ENCODE data around the gene TREX2.

TREX2 gene

GRCh38 chrX:153409414-153410101 lies 36.3 kb downstream of the TREX2 start:
- intact Hi-C loops (cut with DNase I; ENCODE audit: low total_unique reads) = no loop called here
- H3K36me3 ChIP-seq = no peaks in the 10 kb centered on the region
- H3K4me3 ChIP-seq = no peak overlapping the region
- no peak for TF ChIP-seq CTCF (IDR thresholded peaks at IDR 0.05)
- H3K27me3 ChIP-seq = peaks cover 0 to 3% of the 10 kb centered on the region in 2 donors
- no peak for DNase-seq
- no peak overlapping the region for H3K27ac ChIP-seq
- H3K9me3 ChIP-seq = no peaks in the 10 kb centered on the region
- peaks cover 0 to 12% (median 8%) of the 10 kb centered on the region in 4 donors for H3K4me1 ChIP-seq

GRCh38 chrX:153408871-153409351 lies 36.9 kb downstream of the TREX2 start:
- Histone ChIP-seq H3K4me1 (peaks cover 0 to 12% (median 8%) of the 10 kb centered on the region in 4 donors), H3K27ac (no peak overlapping the region), H3K4me3 (no peak overlapping the region), H3K27me3 (peaks cover 0 to 3% of the 10 kb centered on the region in 2 donors), H3K9me3 (no peaks in the 10 kb centered on the region), H3K36me3 (no peaks in the 10 kb centered on the region)
- no peak for DNase-seq
- TF ChIP-seq CTCF (IDR thresholded peaks at IDR 0.05) = no peak
- intact Hi-C loops (cut with DNase I; ENCODE audit: low total_unique reads) = no loop called here

GRCh38 chrX:153408221-153408721 lies 37.6 kb downstream of the TREX2 start:
- intact Hi-C loops (cut with DNase I; ENCODE audit: low total_unique reads) = no loop called here
- no peak for DNase-seq
- Histone ChIP-seq H3K36me3 (no peaks in the 10 kb centered on the region), H3K27ac (no peak overlapping the region), H3K4me1 (peaks cover 0 to 12% (median 8%) of the 10 kb centered on the region in 4 donors), H3K27me3 (peaks cover 0 to 3% of the 10 kb centered on the region in 2 donors), H3K4me3 (no peak overlapping the region), H3K9me3 (no peaks in the 10 kb centered on the region)
- no peak for TF ChIP-seq CTCF (IDR thresholded peaks at IDR 0.05)

- no peak for TF ChIP-seq CTCF (IDR thresholded peaks at IDR 0.05)
- peaks cover 0 to 12% (median 8%) of the 10 kb centered on the region in 4 donors for H3K4me1 ChIP-seq
- intact Hi-C loops (cut with DNase I; ENCODE audit: low total_unique reads) = no loop called here
- peaks cover 0 to under 1% of the 10 kb centered on the region in 2 donors for H3K27me3 ChIP-seq
- DNase-seq = no peak
- no peak overlapping the region for H3K27ac ChIP-seq
- H3K9me3 ChIP-seq = no peaks in the 10 kb centered on the region
- H3K4me3 ChIP-seq = no peak overlapping the region
- no peaks in the 10 kb centered on the region for H3K36me3 ChIP-seq
Observed at GRCh38 chrX:153407736-153408135, 38.1 kb downstream of the TREX2 start.

- DNase-seq = no peak
Observed at GRCh38 chrX:153406903-153407302, 39.0 kb downstream of the TREX2 start.

More at GRCh38 chrX:153406903-153407302, 39.0 kb downstream of the TREX2 start:
- no peaks in the 10 kb centered on the region for H3K27me3 ChIP-seq
- no peak overlapping the region for H3K27ac ChIP-seq
- no peaks in the 10 kb centered on the region for H3K36me3 ChIP-seq
- no peak overlapping the region for H3K4me3 ChIP-seq
- H3K9me3 ChIP-seq = no peaks in the 10 kb centered on the region
- no peak for TF ChIP-seq CTCF (IDR thresholded peaks at IDR 0.05)
- intact Hi-C loops (cut with DNase I; ENCODE audit: low total_unique reads) = no loop called here
- H3K4me1 ChIP-seq = peaks cover 0 to 10% (median 5%) of the 10 kb centered on the region in 4 donors

All from tibial artery (tissue), 4 donors.